BLaER1 (cell line): Measurements from ENCODE around the gene ENPP7.

ENCODE experiments used
- H3K27ac ChIP-seq: shearing (Covaris generic); formaldehyde crosslinking; 2 replicates; pipeline ENCODE4 v1.8.1; 2022
- H3K27me3 ChIP-seq: shearing (Covaris generic); formaldehyde crosslinking; 2 replicates; pipeline ENCODE4 v1.8.1; 2022
- H3K36me3 ChIP-seq: shearing (Covaris generic); formaldehyde crosslinking; 2 replicates; pipeline ENCODE4 v1.8.1; 2022
- H3K4me1 ChIP-seq: shearing (Covaris generic); formaldehyde crosslinking; 2 replicates; pipeline ENCODE4 v1.8.1; 2022
- H3K4me2 ChIP-seq: shearing (Covaris generic); formaldehyde crosslinking; 2 replicates; pipeline ENCODE4 v1.8.1; 2022
- H3K4me3 ChIP-seq: shearing (Covaris generic); formaldehyde crosslinking; 2 replicates; pipeline ENCODE4 v1.8.1; 2022
- H3K9ac ChIP-seq: shearing (Covaris generic); formaldehyde crosslinking; 2 replicates; pipeline ENCODE4 v1.8.1; 2022
- H3K9me3 ChIP-seq: shearing (Covaris generic); formaldehyde crosslinking; 2 replicates; pipeline ENCODE4 v1.8.1; 2022
- H4K20me1 ChIP-seq: shearing (Covaris generic); formaldehyde crosslinking; 2 replicates; pipeline ENCODE4 v1.8.1; 2022
- Cebpa-rat ChIP-seq: shearing (Covaris generic); IDR thresholded peaks from 2 replicates; pipeline ENCODE4 v1.8.1; 2022

The ENPP7 gene

GRCh38 chr17:79730437-79730768 is 340 bp upstream of the ENPP7 start:
- no peaks in the 10 kb centered on the region for H3K27me3 ChIP-seq
- H3K27ac ChIP-seq, result 0 out of 2 replicates have a peak overlapping the region, but pooled peaks have one; percentile 30
- H3K4me1 ChIP-seq, result peaks cover 59% of the 10 kb centered on the region
- no peak overlapping the region for H3K4me3 ChIP-seq
- no peaks in the 10 kb centered on the region for H3K9me3 ChIP-seq
- H3K9ac ChIP-seq, result no peak overlapping the region
- H3K4me2 ChIP-seq, result peak overlapping the region; percentile 93
- TF ChIP-seq Cebpa-rat, result no peak
- H4K20me1 ChIP-seq, result no peaks in the 10 kb centered on the region
- no peaks in the 10 kb centered on the region for H3K36me3 ChIP-seq

GRCh38 chr17:79732254-79732653 is 1.5 kb downstream of the ENPP7 start:
- Histone ChIP-seq H3K27ac (peak overlapping the region; percentile 78), H3K9ac (peak overlapping the region; percentile 75), H3K27me3 (no peaks in the 10 kb centered on the region), H3K9me3 (no peaks in the 10 kb centered on the region), H3K4me1 (peaks cover 66% of the 10 kb centered on the region), H3K36me3 (no peaks in the 10 kb centered on the region), H4K20me1 (no peaks in the 10 kb centered on the region), H3K4me2 (peak overlapping the region; percentile 93), H3K4me3 (peak overlapping the region; percentile 65)
- no peak for TF ChIP-seq Cebpa-rat

- peak overlapping the region; percentile 93 for H3K4me2 ChIP-seq
- no peaks in the 10 kb centered on the region for H4K20me1 ChIP-seq
- TF ChIP-seq Cebpa-rat, result no peak
- peak overlapping the region; percentile 65 for H3K4me3 ChIP-seq
- H3K9ac ChIP-seq, result peak overlapping the region; percentile 75
- H3K9me3 ChIP-seq, result no peaks in the 10 kb centered on the region
- H3K4me1 ChIP-seq, result peaks cover 64% of the 10 kb centered on the region
- H3K27ac ChIP-seq, result peak overlapping the region; percentile 78
- H3K36me3 ChIP-seq, result no peaks in the 10 kb centered on the region
- H3K27me3 ChIP-seq, result no peaks in the 10 kb centered on the region
These were observed 2.3 kb downstream of the ENPP7 start for GRCh38 chr17:79732804-79733691.

GRCh38 chr17:79733692-79734070 is 2.9 kb downstream of the ENPP7 start:
- H3K9me3 ChIP-seq, result no peaks in the 10 kb centered on the region
- TF ChIP-seq Cebpa-rat, result no peak
- peak overlapping the region; percentile 65; the same call in 1 of the 2 replicates for H3K4me3 ChIP-seq
- H3K36me3 ChIP-seq, result no peaks in the 10 kb centered on the region
- peak overlapping the region; percentile 75; the same call in 1 of the 2 replicates for H3K9ac ChIP-seq
- no peaks in the 10 kb centered on the region for H3K27me3 ChIP-seq
- H3K27ac ChIP-seq, result peak overlapping the region; percentile 78
- peaks cover 57% of the 10 kb centered on the region for H3K4me1 ChIP-seq
- peak overlapping the region; percentile 93 for H3K4me2 ChIP-seq
- H4K20me1 ChIP-seq, result no peaks in the 10 kb centered on the region

- TF ChIP-seq Cebpa-rat, result no peak
- no peak overlapping the region for H3K4me3 ChIP-seq
- H3K36me3 ChIP-seq, result no peaks in the 10 kb centered on the region
- H3K27me3 ChIP-seq, result no peaks in the 10 kb centered on the region
- H3K4me1 ChIP-seq, result peaks cover 47% of the 10 kb centered on the region
- no peaks in the 10 kb centered on the region for H3K9me3 ChIP-seq
- no peak overlapping the region for H3K4me2 ChIP-seq
- no peak overlapping the region for H3K9ac ChIP-seq
- H3K27ac ChIP-seq, result no peak overlapping the region
- H4K20me1 ChIP-seq, result no peaks in the 10 kb centered on the region
These were observed 4.4 kb downstream of the ENPP7 start for GRCh38 chr17:79735096-79735495.

- no peak for TF ChIP-seq Cebpa-rat
- H3K9me3 ChIP-seq, result no peaks in the 10 kb centered on the region
- H4K20me1 ChIP-seq, result no peaks in the 10 kb centered on the region
- peaks cover 47% of the 10 kb centered on the region for H3K4me1 ChIP-seq
- H3K9ac ChIP-seq, result no peak overlapping the region
- no peak overlapping the region for H3K4me3 ChIP-seq
- H3K36me3 ChIP-seq, result no peaks in the 10 kb centered on the region
- H3K4me2 ChIP-seq, result no peak overlapping the region
- no peaks in the 10 kb centered on the region for H3K27me3 ChIP-seq
- no peak overlapping the region for H3K27ac ChIP-seq
These were observed 6.5 kb downstream of the ENPP7 start for GRCh38 chr17:79737046-79737921.

GRCh38 chr17:79737922-79738578 is 7.3 kb downstream of the ENPP7 start:
- H3K36me3 ChIP-seq, result no peaks in the 10 kb centered on the region
- H3K4me1 ChIP-seq, result peaks cover 44% of the 10 kb centered on the region
- no peaks in the 10 kb centered on the region for H3K9me3 ChIP-seq
- no peaks in the 10 kb centered on the region for H3K27me3 ChIP-seq
- TF ChIP-seq Cebpa-rat, result no peak
- no peak overlapping the region for H3K9ac ChIP-seq
- no peak overlapping the region for H3K4me3 ChIP-seq
- no peak overlapping the region for H3K27ac ChIP-seq
- no peaks in the 10 kb centered on the region for H4K20me1 ChIP-seq
- no peak overlapping the region for H3K4me2 ChIP-seq

GRCh38 chr17:79738643-79739042 is 7.9 kb downstream of the ENPP7 start:
- H3K27ac ChIP-seq, result no peak overlapping the region
- peaks cover 39% of the 10 kb centered on the region for H3K4me1 ChIP-seq
- no peaks in the 10 kb centered on the region for H3K9me3 ChIP-seq
- no peak overlapping the region for H3K4me3 ChIP-seq
- no peak overlapping the region for H3K9ac ChIP-seq
- no peaks in the 10 kb centered on the region for H3K36me3 ChIP-seq
- no peaks in the 10 kb centered on the region for H3K27me3 ChIP-seq
- no peak overlapping the region for H3K4me2 ChIP-seq
- H4K20me1 ChIP-seq, result no peaks in the 10 kb centered on the region
- TF ChIP-seq Cebpa-rat, result no peak

- TF ChIP-seq Cebpa-rat, result no peak
- H3K4me2 ChIP-seq, result peak overlapping the region; percentile 97; the same call in 1 of the 2 replicates
- H3K4me3 ChIP-seq, result no peak overlapping the region
These were observed 8.7 kb downstream of the ENPP7 start for GRCh38 chr17:79739148-79740062.

More at GRCh38 chr17:79739148-79740062, 8.7 kb downstream of the ENPP7 start:
- Histone ChIP-seq H4K20me1 (no peaks in the 10 kb centered on the region), H3K9ac (no peak overlapping the region), H3K27ac (no peak overlapping the region), H3K4me1 (peaks cover 37% of the 10 kb centered on the region), H3K36me3 (no peaks in the 10 kb centered on the region), H3K27me3 (no peaks in the 10 kb centered on the region), H3K9me3 (no peaks in the 10 kb centered on the region)
